Suppressor macrophage treated with lipopolysaccharide for 4 hours (primary cell): ENCODE results near the gene SPACA4.
"Not testable (repeated sequence)": the region's sequence is repeated elsewhere in the genome, so short reads cannot be mapped to it uniquely, and the experiment has no call there.

Source experiments
- DNase-seq: peaks from one replicate; pipeline ENCODE4 v3.0.0-alpha.2; 2020

The SPACA4 gene

GRCh38 chr19:48619692-48620585 is 13.4 kb downstream of the SPACA4 start:
- no peak for DNase-seq

- DNase-seq = no peak
These were observed 17.1 kb downstream of the SPACA4 start for GRCh38 chr19:48623556-48624066.

- peak; percentile 91 for DNase-seq
These were observed 17.6 kb downstream of the SPACA4 start for GRCh38 chr19:48624067-48624594.

- no peak for DNase-seq
These were observed 18.5 kb downstream of the SPACA4 start for GRCh38 chr19:48624791-48625723.

- no peak for DNase-seq
These were observed 19.4 kb downstream of the SPACA4 start for GRCh38 chr19:48625891-48626327.

GRCh38 chr19:48627201-48627864 is 20.8 kb downstream of the SPACA4 start:
- no peak for DNase-seq

- DNase-seq = no peak
These were observed 21.3 kb downstream of the SPACA4 start for GRCh38 chr19:48627865-48628314.

GRCh38 chr19:48628486-48629296 is 22.1 kb downstream of the SPACA4 start:
- no peak for DNase-seq

GRCh38 chr19:48629297-48629598 is 22.7 kb downstream of the SPACA4 start:
- DNase-seq = no peak

- no peak for DNase-seq
These were observed 23.2 kb downstream of the SPACA4 start for GRCh38 chr19:48629599-48630295.

- no peak for DNase-seq
These were observed 23.9 kb downstream of the SPACA4 start for GRCh38 chr19:48630296-48631063.

GRCh38 chr19:48631225-48631624 is 24.7 kb downstream of the SPACA4 start:
- DNase-seq = no peak

GRCh38 chr19:48632286-48632685 is 25.7 kb downstream of the SPACA4 start:
- DNase-seq = not testable (repeated sequence)

- DNase-seq = peak; percentile 51
These were observed 26.2 kb downstream of the SPACA4 start for GRCh38 chr19:48632692-48633147.

- DNase-seq = no peak
These were observed 26.9 kb downstream of the SPACA4 start for GRCh38 chr19:48633148-48634035.

GRCh38 chr19:48634036-48634342 is 27.4 kb downstream of the SPACA4 start:
- DNase-seq = no peak

- peak; percentile 92 for DNase-seq
These were observed 28.1 kb downstream of the SPACA4 start for GRCh38 chr19:48634424-48635262.

- peak; percentile 75 for DNase-seq
These were observed 28.9 kb downstream of the SPACA4 start for GRCh38 chr19:48635263-48635965.
